G401 (cell line): ENCODE data around the gene MBNL1. TPM values are rescaled to one million over a fixed set of nuclear protein-coding genes. Genes with fewer than 3 reads are reported as not detected.

Source experiments
- DNase-seq: peaks from one replicate; pipeline ENCODE4 v3.0.0-alpha.2; 2015; ENCODE audit warnings: low spot score
- in situ Hi-C: cut with HindIII; loops from 2 replicates; pipeline ENCODE4 v1.10.0; 2016; ENCODE audit warnings: low sequenced_read_pairs, mixed read lengths
- total RNA-seq: library from RNA; depleted of rRNA; stranded (reverse); fragments of >200 nt; shearing (Covaris generic); gene quantifications from 2 replicates; pipeline ENCODE4 v1.2.3, GENCODE V29; 2014

The MBNL1 gene
- total RNA-seq, 1 experiment from 2014 or later: 61.2 TPM

GRCh38 chr3:152472672-152472954, 203.9 kb downstream of the MBNL1 start:
- in situ Hi-C loops: no loop called here
- no peak for DNase-seq

DNA sequence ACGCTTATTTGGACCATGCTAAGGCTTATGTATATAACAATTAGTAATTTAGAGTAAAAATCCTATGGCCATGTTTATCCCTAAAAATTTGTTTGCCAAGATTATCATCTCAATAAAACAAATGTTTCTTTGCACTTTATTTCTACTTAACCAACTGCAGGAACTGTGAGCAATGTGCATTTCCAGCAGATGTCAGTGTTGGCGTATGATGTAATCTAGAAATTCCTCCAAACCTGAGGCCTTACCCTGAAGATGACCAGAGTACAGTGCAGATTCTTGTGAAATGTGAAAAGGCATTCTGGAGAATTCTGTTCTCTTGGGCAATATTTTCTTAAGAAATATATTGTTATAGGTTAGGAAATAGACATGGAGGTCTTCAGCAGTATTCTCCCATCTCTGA, 205.9 kb downstream of the MBNL1 start:
- in situ Hi-C loops: no loop called here
- no peak for DNase-seq

DNA sequence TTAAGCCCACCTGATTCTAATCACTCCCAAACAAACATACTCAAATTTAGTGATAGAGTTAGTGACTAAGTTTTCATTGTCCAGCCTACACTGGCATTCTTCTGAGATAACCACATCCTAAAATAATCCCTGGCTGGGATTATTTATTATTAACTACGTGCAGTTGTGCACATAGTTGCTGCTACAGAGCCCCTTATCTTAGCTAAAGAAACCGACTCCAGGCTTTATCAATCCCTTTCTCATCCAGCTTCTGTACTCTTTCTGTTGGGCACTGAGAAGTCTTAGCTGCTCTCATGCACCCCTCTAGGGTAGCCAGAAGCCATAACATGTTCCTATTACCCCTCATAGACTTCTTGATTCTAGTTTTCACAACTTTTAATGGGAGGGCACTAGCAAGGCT, 208.7 kb downstream of the MBNL1 start:
- DNase-seq: no peak
- in situ Hi-C loops: no loop called here

DNA sequence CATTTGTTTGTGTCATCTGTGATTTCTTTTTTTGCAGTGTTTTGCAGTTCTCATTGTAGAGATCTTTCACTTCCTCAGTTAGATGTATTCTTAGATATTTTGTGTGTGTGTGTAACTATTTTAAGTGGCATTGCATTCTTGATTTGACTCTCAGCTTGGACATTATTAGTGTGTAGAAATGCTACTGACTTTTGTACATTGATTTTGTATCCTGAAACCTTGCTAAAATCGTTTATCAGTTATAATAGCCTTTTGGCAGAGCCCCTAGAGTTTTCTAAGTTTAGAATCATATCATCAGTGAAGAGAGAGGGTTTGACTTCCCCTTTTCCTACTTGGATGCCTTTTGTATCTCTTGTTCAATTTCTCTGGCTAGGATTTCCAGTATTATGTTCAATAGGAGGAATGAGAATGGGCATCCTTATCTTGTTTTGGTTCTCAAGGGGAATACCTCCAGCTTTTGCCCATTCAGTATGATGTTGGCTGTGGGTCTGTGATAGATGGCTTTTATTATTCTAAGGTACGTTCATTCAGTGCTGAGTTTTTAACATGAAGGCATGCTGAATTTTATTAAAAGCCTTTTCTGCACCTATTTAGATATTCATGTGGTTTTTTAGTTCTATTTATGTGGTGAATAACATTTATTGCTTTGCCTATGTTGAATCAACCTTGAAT, 211.7 kb downstream of the MBNL1 start:
- DNase-seq: no peak
- in situ Hi-C loops: no loop called here

GRCh38 chr3:152486364-152486763, 217.6 kb downstream of the MBNL1 start:
- in situ Hi-C loops: no loop called here
- no peak for DNase-seq

DNA sequence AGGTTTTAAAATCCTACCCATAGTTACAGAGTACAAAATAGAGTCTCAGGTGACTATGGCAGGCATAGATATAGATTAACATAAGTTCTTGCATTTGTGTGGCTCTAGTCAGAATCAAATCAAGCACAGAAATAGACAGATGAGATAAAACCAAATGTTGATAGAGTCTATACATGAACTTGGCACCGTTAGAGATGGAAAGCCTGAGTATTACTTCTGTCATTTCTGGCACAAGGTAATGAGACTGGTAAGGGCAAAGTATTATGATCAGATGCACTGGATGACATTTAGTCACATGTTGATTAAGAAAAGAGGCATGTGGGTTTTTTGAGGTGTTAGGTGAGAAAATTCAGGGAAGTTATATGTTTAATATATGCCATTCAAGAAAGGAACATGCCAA, 219.7 kb downstream of the MBNL1 start:
- in situ Hi-C loops: no loop called here

DNA sequence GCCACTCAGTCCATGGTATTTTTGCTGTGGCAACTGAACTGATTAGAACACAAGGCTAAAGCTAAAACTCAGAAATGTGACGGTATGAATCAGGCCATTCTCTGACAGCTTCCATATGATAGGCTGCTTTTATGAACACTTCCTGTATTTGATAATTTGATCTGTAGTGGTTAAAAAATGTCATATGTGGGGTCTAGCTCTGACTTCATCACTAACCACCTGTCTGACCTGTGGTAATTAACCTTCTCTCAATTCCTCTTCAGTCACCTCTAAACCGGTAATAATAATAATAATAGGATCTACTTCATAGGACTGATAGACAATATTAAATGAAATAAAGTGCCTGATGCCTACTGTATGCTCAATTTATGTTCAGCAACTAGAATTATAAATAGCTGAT, 223.2 kb downstream of the MBNL1 start:
- in situ Hi-C loops: no loop called here
- no peak for DNase-seq

More for the DNA sequence above, 219.7 kb downstream of the MBNL1 start:
- DNase-seq: no peak

DNA sequence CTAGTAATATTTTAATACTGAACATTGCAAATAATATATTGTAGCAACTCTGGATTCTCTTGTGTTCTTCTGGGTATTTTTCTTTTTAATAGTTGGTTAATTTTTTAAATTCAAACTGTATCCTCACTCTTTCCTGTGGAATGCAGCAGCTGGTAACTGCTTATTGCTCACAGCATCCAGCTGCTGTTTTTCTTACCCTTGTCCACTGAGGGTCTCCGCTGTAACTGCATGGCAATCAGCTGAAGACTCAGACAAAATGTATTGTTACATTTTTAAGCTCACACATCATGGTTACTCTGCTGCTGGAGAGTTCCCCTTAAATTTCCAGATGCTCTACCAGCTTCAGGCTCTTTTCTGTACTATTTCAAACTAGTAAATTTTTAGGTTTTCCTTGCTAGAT, 227.6 kb downstream of the MBNL1 start:
- DNase-seq: no peak
- in situ Hi-C loops: no loop called here

- no peak for DNase-seq
- in situ Hi-C loops: no loop called here
These were observed 228.0 kb downstream of the MBNL1 start for GRCh38 chr3:152496716-152497115.

DNA sequence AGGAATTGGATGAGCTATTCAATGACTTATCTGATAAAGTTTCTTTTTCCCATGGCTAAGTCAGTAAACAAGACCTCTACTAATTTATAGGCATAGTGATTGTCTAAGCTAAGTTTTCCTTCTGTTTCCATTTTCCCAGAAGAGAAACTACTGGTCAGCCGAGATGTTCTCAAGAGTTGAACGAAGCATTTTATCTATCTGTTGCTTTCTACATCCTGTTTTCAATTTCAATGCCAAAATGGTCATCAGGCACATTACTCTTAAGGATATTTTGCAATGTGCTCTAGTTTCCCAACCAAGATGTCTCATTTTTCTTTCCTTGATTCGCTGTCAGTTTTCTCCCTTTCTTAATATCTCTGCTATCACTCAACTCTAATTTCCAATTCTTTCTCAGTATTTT, 228.7 kb downstream of the MBNL1 start:
- in situ Hi-C loops: no loop called here

DNA sequence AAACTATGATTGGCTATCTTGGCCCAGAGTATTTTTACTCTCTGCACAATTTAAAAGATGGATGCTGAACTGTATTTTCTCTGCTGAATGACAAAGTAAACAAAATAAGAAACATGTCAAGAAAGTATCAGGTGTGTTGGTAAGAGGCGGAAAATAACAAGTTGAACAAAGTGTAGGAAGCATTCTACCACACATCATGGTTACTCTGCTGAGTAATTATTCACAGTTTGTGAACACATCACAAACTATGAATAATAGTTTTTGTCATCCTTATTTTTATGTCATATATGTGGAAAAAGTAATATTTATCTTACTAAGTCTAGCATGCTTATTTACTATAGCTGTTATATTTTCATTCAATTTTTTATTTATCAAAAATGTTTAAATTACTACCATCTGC, 229.2 kb downstream of the MBNL1 start:
- in situ Hi-C loops: no loop called here
- DNase-seq: no peak

More for the DNA sequence above, 228.7 kb downstream of the MBNL1 start:
- no peak for DNase-seq

- in situ Hi-C loops: no loop called here
- DNase-seq: no peak
These were observed 231.2 kb downstream of the MBNL1 start for GRCh38 chr3:152499791-152500385.

GRCh38 chr3:152505926-152506325, 237.2 kb downstream of the MBNL1 start:
- no peak for DNase-seq
- in situ Hi-C loops: no loop called here

DNA sequence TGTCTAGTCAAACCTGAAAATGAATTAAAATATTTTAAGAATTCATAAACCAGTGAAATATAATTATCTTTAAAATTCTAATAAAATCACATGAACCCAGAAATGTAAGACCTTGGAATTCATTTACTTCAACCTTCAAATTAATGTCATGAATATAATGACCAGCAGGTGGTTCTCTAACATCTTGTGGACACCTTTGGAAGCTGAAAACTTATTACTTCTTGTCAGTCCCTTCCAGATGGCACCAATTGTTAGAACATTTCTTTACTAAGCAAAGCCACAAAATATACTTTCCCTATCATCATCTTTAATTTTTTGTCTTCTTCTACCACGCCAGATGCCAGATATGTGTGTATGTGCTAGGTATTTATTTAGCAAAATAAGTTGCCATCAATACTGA, 240.0 kb downstream of the MBNL1 start:
- in situ Hi-C loops: no loop called here
- DNase-seq: peak; percentile 7

DNA sequence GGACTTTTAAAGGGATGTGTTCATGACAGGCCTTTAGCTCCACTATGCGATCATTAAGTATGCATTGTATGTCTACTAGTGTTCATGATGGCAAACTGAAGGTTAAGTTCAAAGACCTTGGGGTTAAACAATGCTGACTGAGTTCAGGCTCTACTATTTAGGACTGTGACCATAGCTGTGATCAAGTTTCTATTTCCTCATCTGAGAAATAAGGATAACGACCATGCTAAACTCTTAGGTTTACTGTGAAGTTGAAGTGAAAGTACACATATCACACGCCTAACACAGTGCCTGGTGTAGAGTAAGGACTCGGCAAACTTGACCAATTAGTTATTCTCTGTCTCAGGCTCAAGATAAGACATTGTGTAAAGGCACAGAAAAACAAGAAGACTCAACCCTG, 243.2 kb downstream of the MBNL1 start:
- in situ Hi-C loops: no loop called here
- no peak for DNase-seq

DNA sequence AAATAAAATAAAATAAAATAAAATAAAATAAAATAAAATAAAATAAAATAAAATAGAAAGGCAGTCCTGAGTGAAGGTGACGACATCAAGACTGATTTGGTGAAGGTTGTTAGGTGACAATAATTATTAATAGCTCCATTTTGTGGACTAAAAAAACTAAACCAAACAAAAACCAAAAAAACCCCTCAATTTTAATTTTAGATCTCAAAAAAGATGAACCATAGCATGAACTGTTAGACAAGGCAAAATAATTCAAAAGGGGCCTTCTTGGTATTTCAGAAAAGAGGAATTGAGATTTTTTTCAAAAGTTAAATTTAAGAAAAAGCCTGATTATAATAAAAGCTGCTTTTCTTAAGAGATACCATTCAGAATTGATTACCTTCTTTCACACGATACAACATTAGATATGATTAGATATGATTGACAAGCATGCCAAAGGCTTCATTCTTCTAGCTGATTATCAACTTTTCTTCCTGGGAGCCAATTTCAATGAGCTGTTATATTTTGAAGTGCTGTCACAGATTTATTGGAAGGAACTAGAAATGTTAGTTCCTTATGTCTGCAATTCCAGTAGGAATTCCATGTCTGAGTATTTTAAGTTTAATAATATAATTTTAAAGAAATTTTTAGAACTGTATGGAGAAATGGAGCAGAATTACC, 244.7 kb downstream of the MBNL1 start:
- DNase-seq: no peak
- in situ Hi-C loops: no loop called here
